Stimulated activated CD8-positive, alpha-beta memory T cell treated with anti-CD3 and anti-CD28 coated beads, Interleukin-4, amount 100 ng/mL, for 24 hours (primary cell): Measurements from ENCODE around the gene CYP4B1.
"Not testable (repeated sequence)": the region's sequence is repeated elsewhere in the genome, so short reads cannot be mapped to it uniquely, and the experiment has no call there.

ENCODE experiments used
- DNase-seq: peaks from one replicate; pipeline ENCODE4 v3.0.0-alpha.2; 2020; ENCODE audit warnings: low read depth

Gene CYP4B1

DNA sequence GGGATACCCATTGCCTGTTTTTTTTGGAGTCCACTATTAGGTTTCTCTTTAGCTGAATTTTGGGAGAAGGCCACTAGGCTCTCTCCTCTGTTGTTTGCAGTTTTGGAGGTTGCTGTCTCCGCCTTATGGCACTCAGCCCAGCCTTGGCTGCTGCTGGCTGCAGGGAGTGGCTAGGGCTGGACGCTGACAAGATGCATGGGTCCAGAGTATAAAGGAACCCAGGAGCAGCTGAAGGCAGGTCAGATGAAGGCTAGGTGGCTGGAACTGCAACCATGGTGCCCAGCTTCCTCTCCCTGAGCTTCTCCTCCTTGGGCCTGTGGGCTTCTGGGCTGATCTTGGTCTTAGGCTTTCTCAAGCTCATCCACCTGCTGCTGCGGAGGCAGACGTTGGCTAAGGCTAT, at the start of gene CYP4B1:
TSS of gene CYP4B1 (plus strand) at position 237 of the 400 bp plus-strand sequence. CDS start at position 273, 36 bp downstream.
- DNase-seq: no peak

- DNase-seq: no peak
Observed at GRCh38 chr1:46749404-46749803, 49.4 kb upstream of the CYP4B1 start.

DNA sequence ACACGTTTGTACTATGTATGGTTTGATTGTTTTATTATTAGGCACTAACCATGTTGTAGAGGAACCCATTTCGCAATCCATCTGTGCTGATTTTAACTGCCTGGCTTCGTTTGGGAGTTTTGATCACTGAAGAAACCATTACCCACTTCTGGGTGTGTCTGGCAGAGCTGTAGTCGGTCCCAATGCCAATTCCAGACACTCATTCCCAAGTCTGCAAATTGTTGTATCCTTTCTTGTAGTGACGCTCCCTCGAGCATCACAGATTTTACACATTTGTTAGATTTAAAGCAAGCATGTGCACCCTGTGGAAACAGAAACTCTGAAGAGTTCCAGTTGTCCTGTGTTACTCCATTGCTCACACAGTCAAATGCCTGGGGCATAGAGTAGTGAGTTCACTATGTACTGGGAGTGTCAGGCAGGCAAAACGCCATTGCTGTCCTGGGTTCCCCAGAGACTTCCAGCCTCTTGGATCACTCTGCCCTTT, 48.9 kb upstream of the CYP4B1 start:
- DNase-seq: no peak

DNA sequence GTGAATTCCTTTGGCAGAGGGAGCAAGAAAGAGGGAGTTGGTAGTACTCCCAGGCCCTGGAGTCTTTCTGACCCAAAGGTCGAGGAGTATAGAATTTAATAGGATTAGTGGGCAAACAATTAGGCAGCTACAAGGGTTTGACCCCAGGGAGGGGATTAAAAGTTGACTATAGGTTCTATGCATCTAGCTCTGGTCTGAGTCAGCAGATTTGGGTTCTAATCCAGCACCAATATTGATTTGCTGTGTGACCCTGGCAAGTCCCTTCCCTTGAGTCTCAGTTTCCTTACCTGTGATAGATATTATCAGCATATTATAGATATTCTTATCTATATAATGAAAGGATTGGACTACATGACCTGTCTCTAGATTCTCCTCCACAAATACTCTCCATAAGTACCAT, 44.9 kb upstream of the CYP4B1 start:
- DNase-seq: no peak

GRCh38 chr1:46754707-46755106, 44.1 kb upstream of the CYP4B1 start:
- DNase-seq: not testable (repeated sequence)

GRCh38 chr1:46755121-46755520, 43.7 kb upstream of the CYP4B1 start:
- no peak for DNase-seq

GRCh38 chr1:46757247-46757955, 41.4 kb upstream of the CYP4B1 start:
- DNase-seq: no peak

GRCh38 chr1:46757956-46758528, 40.8 kb upstream of the CYP4B1 start:
- no peak for DNase-seq

DNA sequence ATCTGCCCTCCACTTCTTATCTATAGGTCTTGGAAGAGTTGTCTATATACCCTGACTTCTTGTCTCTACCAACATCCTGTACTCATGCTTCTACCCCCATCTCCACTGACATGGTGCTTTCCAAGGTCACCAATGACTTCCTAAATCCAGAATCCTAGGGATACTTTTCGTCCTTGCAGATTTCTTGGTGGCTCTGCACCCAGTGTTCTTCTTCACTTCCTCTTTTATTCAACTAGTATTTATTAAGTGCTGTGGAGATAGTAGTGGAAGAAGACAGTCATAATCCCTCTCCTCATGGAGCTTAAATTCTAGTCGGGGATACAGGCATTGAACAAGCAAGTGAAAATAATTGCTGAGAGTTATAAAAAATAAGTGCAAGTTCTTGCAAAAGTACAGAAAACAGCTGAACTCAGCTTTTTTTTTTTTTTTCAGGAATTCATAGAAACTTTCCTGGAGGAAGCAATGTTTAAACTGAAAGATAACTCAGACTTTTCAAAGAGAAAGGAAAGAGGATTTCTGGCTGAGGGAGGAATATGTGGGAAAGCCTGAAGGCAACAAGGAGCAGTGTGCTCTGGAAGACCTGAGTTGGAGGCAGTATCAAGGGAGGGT, 38.2 kb upstream of the CYP4B1 start:
- DNase-seq: no peak

DNA sequence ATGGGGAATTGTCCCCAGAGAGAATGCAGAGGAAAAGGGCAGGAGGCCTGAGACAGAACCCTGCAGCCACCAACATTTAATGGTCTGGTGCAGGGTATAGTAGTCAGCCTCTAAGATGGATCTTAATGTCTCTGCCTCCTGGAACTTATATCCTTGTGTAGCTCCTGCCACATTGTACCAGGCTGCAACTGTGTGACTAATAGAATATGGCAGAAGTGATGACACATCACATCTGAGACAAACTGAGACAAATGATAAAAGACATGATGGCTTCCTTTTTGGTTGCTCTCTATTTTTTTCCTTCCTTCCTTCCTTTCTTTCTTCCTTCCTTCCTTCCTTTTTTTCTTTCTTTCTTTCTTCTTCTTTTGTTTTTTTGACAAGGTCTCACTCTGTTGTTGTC, 37.1 kb upstream of the CYP4B1 start:
- DNase-seq: no peak

- no peak for DNase-seq
Observed at GRCh38 chr1:46764402-46764801, 34.4 kb upstream of the CYP4B1 start.

DNA sequence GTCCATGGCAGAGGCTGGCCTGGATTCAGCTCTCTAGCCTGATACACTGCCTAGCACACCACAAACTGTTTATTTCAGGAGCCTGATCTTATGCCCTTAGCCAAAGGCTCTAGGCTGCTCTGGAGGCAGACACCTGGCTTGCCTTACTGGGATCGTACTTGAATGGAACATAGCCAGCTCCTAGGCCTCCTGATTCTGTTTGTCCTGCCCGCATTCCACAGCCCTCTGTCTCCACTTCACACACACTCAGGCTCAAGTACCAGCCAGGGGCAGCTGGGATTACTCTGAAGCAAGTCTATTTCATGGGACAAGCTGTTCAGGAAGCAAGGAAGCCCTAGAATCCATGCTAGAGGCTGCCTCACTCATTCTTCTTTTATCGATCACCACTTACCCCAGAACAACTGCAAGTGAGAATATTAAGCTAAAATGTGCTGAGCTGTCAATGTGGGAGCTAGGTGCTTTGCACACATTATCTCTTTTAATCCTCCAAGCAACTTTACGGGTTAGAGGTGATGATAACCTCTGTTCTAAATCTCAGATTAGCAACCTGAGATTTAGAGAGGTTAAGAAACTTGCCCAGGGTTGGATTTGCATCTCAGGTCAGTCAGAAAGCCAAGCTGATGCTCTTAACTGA, 31.1 kb upstream of the CYP4B1 start:
- DNase-seq: no peak

- no peak for DNase-seq
Observed at GRCh38 chr1:46768445-46768844, 30.4 kb upstream of the CYP4B1 start.

DNA sequence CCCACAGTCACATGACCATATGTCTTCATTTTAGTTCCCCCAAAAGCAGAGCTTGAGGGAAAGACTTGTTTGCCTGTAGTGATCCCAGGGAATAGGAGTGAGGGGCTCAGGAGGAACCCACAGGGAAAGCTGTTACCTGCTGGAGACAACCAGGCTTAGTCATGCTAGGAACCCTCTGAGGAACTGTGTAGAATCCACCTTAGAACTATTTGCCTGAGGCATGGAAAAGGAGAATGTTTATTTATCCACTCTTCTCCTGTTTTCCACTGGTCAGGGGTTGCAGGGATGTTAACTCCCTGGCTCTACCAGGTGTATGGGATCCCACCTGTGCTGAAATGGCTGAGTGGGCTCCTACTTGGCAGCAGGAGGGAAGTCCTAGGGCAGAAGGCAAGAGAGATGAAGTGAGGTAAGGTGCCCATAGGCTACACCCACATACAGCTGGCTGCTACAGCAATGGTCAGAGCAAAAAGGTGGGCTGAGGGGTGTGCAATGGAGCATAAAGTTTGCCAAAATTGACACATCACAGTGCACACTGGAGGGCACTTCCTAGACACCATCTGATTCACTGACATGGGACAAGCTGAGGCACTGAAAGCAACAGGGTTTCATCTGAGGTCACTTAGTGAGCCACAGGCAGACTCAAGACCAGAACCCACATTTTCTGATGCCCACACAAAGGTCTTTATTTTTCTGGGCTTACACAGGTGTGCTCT, 29.7 kb upstream of the CYP4B1 start:
- no peak for DNase-seq

DNA sequence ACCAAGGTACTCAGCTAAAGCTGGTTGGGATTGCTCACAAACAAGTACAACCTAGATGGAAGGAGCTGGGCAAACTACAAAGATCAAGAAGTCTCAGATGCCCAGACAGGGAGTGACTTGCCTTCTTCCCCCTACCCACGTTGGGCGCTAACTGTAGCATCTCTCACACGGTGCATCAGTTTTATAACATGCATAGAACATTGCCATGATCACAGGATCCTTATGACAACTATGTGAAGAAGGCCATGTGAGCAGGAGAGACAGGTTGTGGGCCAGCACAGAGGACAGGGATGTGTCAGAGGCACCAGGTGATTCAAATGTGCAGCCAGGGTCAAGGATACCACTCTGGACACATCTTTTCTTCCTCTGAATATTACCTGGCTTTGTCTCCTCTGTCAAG, 28.3 kb upstream of the CYP4B1 start:
- no peak for DNase-seq

- DNase-seq: no peak
Observed at GRCh38 chr1:46772571-46772970, 26.3 kb upstream of the CYP4B1 start.

DNA sequence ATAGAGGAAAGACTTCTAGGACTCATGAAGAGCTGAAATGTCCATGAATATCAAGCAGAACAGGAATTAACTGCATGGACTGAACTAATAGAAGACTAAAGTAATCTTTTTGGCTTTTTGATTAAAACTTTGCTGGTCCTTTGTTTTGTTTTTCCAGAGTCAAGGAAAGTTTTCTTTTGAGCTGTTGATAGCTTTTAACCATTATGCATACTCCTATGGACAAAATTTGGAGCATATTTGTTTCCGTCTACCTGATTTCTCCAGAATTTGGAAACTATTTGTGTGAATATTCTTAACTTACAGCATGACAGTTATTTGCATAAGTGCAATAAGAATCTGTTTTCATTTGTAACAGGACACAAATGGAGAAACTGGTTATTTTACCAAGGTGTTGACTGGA, 24.5 kb upstream of the CYP4B1 start:
- no peak for DNase-seq

DNA sequence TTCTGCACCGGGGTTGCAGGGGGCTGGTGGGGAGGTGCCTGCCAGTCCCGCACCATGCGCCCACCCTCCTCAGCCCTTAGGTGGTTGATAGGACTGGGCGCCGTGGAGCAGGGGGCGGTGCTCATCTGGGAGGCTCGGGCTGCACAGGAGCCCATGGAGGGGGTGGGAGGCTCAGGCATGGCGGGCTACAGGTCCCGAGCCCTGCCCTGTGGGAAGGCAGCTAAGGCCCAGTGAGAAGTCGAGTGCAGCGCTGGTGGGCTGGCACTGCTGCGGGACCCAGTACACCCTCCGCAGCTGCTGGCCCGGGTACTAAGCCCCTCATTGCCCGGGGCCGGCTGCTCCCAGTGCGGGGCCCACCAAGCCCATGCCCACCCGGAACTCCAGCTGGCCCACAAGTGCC, 20.4 kb upstream of the CYP4B1 start:
- DNase-seq: not testable (repeated sequence)

DNA sequence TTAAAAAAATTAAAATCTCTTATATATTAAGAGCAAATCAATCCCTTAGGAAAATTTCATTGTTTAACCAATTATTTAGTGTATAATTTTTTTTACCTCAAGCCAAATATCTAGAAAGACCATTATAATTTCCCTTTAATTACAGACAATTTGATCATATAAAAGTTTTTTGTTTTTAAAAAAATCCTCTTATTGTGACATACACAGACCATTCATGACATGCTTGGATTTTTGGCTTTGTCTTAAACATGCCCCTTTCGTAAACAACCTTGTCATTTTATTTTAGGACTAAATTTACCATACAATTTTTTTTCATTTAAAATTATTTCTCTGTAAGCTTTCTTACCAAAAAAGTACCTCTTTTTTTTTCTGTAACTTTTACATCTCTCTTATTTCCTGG, 14.2 kb upstream of the CYP4B1 start:
- DNase-seq: no peak

DNA sequence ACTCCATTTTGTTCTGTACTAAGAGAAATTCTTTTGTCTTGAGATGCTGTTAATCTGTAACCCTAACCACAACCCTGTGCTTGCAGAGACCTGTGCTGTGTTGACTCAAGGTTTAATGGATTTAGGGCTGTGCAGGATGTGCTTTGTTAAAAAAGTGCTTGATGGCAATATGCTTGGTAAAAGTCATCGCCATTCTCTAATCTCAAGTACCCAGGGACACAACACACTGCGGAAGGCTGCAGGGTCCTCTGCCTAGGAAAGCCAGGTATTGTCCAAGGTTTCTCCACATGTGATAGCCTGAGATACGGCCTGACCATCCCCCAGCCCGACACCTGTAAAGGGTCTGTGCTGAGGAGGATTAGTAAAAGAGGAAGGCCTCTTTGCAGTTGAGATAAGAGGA, 10.2 kb upstream of the CYP4B1 start:
- DNase-seq: not testable (repeated sequence)

DNA sequence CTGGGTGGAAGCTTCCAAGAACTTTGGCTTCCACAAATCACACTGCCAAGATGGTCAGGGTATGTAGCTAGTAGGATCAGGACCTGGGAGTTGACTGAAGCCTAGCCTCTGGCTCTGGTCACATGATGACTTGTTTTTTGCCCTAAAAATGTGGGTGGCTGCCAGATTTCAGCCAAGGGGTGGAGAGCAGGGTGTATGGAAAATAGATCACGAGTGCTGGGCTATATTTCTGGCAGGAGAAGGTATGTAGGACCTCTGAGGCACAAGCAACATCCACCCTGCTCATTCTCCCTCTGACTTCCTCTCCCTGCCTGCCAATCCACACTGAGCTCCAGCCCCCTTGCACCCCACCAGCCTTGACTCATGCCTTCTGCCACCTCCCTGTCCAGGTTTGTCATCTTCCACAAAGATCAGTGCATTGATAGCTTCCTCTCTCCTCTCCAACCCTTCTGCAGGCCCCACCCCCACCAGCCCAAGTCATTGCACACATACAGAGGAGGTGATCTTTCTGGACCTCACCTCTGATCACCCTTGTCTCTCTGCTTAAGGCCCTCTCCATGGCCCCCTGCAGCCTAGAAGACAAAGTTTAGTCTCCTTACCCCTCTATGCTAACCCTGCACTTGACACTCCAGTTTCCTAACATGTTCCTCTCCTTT, 8.3 kb upstream of the CYP4B1 start:
- DNase-seq: no peak

GRCh38 chr1:46793126-46793525, 5.7 kb upstream of the CYP4B1 start:
- DNase-seq: no peak
